HEK293 (cell line): ENCODE results near the gene PDE4D.

ENCODE experiments used
- CTCF ChIA-PET: fragments of 350-600 bp; formaldehyde crosslinking; extraction: SDS; loops from one replicate; lab custom pipeline; 2021; ENCODE audit warnings: antibody characterized with exemption; lab: Yijun Ruan, JAX
- POLR2A ChIA-PET: fragments of 300-600 bp; formaldehyde crosslinking; extraction: SDS; loops from one replicate; lab custom pipeline; 2020; ENCODE audit warnings: antibody characterized with exemption, inconsistent platforms; lab: Yijun Ruan, JAX
- H3K27ac ChIP-seq: fragments of 200-500 bp; sonication (Bioruptor generic); 2 replicates; pipeline ENCODE4 v1.5.1; 2014; ENCODE audit warnings: low read depth, low read length, control low read depth, inconsistent platforms; ENCODE audit errors: extremely low read depth
- H3K36me3 ChIP-seq, 2 experiments: fragments of 200-500 bp in 1 of 2; sonication (Bioruptor generic) in 1 of 2; 1 replicate in 1 of 2; 2 replicates in 1 of 2; pipeline ENCODE4 v1.5.1; 2014 to 2017; ENCODE audit warnings: inconsistent platforms in 2 of 2, low read length in 2 of 2; ENCODE audit not compliant: control insufficient read depth in 2 of 2, insufficient read depth in 1 of 2
- H3K4me1 ChIP-seq: fragments of 200-500 bp; sonication (Bioruptor generic); 2 replicates; pipeline ENCODE4 v1.5.1; 2014; ENCODE audit warnings: mild to moderate bottlenecking, low read length, inconsistent platforms; ENCODE audit not compliant: control insufficient read depth, insufficient read depth
- H3K4me3 ChIP-seq: 2 replicates; pipeline ENCODE4 v1.5.1; 2011; ENCODE audit warnings: low read depth, mild to moderate bottlenecking, control low read depth, low read length, moderate library complexity
- H3K9me3 ChIP-seq: fragments of 200-500 bp; sonication (Bioruptor generic); 2 replicates; pipeline ENCODE4 v1.5.1; 2014; ENCODE audit warnings: low read depth, low read length, inconsistent platforms; ENCODE audit not compliant: control insufficient read depth, insufficient read depth
- EGR2 ChIP-seq: fragments of 450-650 bp; formaldehyde crosslinking; IDR thresholded peaks from 2 replicates; pipeline ENCODE4 v1.5.1; 2016; ENCODE audit warnings: low read depth, missing biosample characterization, missing genetic modification characterization
- GFI1B ChIP-seq: fragments of 450-650 bp; formaldehyde crosslinking; IDR thresholded peaks from 2 replicates; pipeline ENCODE4 v1.5.1; 2016; ENCODE audit warnings: missing biosample characterization, missing genetic modification characterization
- GLI2 ChIP-seq: fragments of 450-650 bp; formaldehyde crosslinking; IDR thresholded peaks from 2 replicates; pipeline ENCODE4; 2017; ENCODE audit warnings: missing biosample characterization, missing genetic modification characterization, low read depth, borderline replicate concordance
- KLF7 ChIP-seq: fragments of 450-650 bp; formaldehyde crosslinking; IDR thresholded peaks from 2 replicates; pipeline ENCODE4 v1.5.1; 2016; ENCODE audit warnings: missing biosample characterization, missing genetic modification characterization, borderline replicate concordance
- KLF8 ChIP-seq: fragments of 450-650 bp; formaldehyde crosslinking; IDR thresholded peaks from 2 replicates; pipeline ENCODE4 v1.5.1; 2016; ENCODE audit warnings: missing biosample characterization, missing genetic modification characterization
- PRDM1 ChIP-seq: fragments of 450-650 bp; formaldehyde crosslinking; IDR thresholded peaks from 2 replicates; pipeline ENCODE4; 2016; ENCODE audit warnings: missing biosample characterization, missing genetic modification characterization
- PRDM10 ChIP-seq: fragments of 450-650 bp; formaldehyde crosslinking; IDR thresholded peaks from 2 replicates; pipeline ENCODE4 v1.5.1; 2016; ENCODE audit warnings: missing biosample characterization, missing genetic modification characterization
- PRDM6 ChIP-seq: fragments of 450-650 bp; formaldehyde crosslinking; IDR thresholded peaks from 2 replicates; pipeline ENCODE4 v1.5.1; 2017; ENCODE audit warnings: missing biosample characterization, missing genetic modification characterization
- ZNF10 ChIP-seq: fragments of 450-650 bp; formaldehyde crosslinking; IDR thresholded peaks from 2 replicates; pipeline ENCODE4 v1.5.1; 2017; ENCODE audit warnings: missing biosample characterization, missing genetic modification characterization
- ZNF148 ChIP-seq: fragments of 450-650 bp; formaldehyde crosslinking; IDR thresholded peaks from 2 replicates; pipeline ENCODE4 v1.5.0; 2017; ENCODE audit warnings: missing biosample characterization, missing genetic modification characterization, borderline replicate concordance
- ZNF174 ChIP-seq: fragments of 450-650 bp; formaldehyde crosslinking; IDR thresholded peaks from 2 replicates; pipeline ENCODE4 v1.5.0; 2017; ENCODE audit warnings: missing biosample characterization, mild to moderate bottlenecking, missing genetic modification characterization
- ZNF248 ChIP-seq: fragments of 450-650 bp; formaldehyde crosslinking; IDR thresholded peaks from 2 replicates; pipeline ENCODE4 v1.5.1; 2017; ENCODE audit warnings: missing biosample characterization, missing genetic modification characterization
- ZNF26 ChIP-seq: fragments of 450-650 bp; formaldehyde crosslinking; IDR thresholded peaks from 2 replicates; pipeline ENCODE4 v1.5.1; 2016; ENCODE audit warnings: missing biosample characterization, missing genetic modification characterization
- ZNF449 ChIP-seq: fragments of 450-650 bp; formaldehyde crosslinking; IDR thresholded peaks from 2 replicates; pipeline ENCODE4 v1.5.1; 2017; ENCODE audit warnings: missing biosample characterization, mild to moderate bottlenecking, missing genetic modification characterization, moderate library complexity
- ZNF473 ChIP-seq: fragments of 450-650 bp; formaldehyde crosslinking; IDR thresholded peaks from 2 replicates; pipeline ENCODE4 v1.5.1; 2017; ENCODE audit warnings: missing biosample characterization, missing genetic modification characterization
- ZNF510 ChIP-seq: fragments of 450-650 bp; formaldehyde crosslinking; IDR thresholded peaks from 2 replicates; pipeline ENCODE4 v1.5.1; 2018; ENCODE audit warnings: mild to moderate bottlenecking, missing genetic modification characterization, missing biosample characterization; ENCODE audit not compliant: insufficient replicate concordance
- ZNF513 ChIP-seq: fragments of 450-650 bp; IDR thresholded peaks from 2 replicates; pipeline ENCODE4 v1.5.1; 2018; ENCODE audit warnings: missing biosample characterization, missing genetic modification characterization
- ZNF530 ChIP-seq: fragments of 450-650 bp; formaldehyde crosslinking; IDR thresholded peaks from 2 replicates; pipeline ENCODE4 v1.5.1; 2016; ENCODE audit warnings: low read depth, missing biosample characterization, missing genetic modification characterization
- ZNF629 ChIP-seq: fragments of 450-650 bp; formaldehyde crosslinking; IDR thresholded peaks from 2 replicates; pipeline ENCODE4 v1.5.1; 2017; ENCODE audit warnings: missing biosample characterization, missing genetic modification characterization
- ZNF670 ChIP-seq: fragments of 450-650 bp; formaldehyde crosslinking; IDR thresholded peaks from 2 replicates; pipeline ENCODE4 v1.5.1; 2016; ENCODE audit warnings: missing biosample characterization, missing genetic modification characterization, low read depth
- ZNF785 ChIP-seq: fragments of 450-650 bp; formaldehyde crosslinking; IDR thresholded peaks from 2 replicates; pipeline ENCODE4 v1.5.1; 2016; ENCODE audit warnings: missing biosample characterization, missing genetic modification characterization

The PDE4D gene

GRCh38 chr5:59615272-59615671, 278.3 kb downstream of the PDE4D start:
- Histone ChIP-seq H3K9me3 (no peaks in the 10 kb centered on the region), H3K36me3 (no peaks in the 10 kb centered on the region), H3K27ac (no peak overlapping the region), H3K4me3 (no peak overlapping the region), H3K4me1 (peaks cover 3% of the 10 kb centered on the region; the same call in 1 of the 2 replicates)
- no peak for TF ChIP-seq ZNF10
- TF ChIP-seq ZNF248 (tag by site-specific recombination): no peak
- TF ChIP-seq PRDM1 (tag by site-specific recombination): no peak
- TF ChIP-seq PRDM6: no peak
- TF ChIP-seq ZNF530 (tag by site-specific recombination): no peak
- TF ChIP-seq KLF8 (tag by site-specific recombination): no peak
- no peak for TF ChIP-seq ZNF670 (tag by site-specific recombination)
- no peak for TF ChIP-seq ZNF473 (tag by site-specific recombination)
- TF ChIP-seq ZNF449 (tag by site-specific recombination): no peak
- TF ChIP-seq ZNF629 (tag by site-specific recombination): no peak
- ChIA-PET CTCF (interaction anchor here (0.7 to 0.8 kb wide), 2 partner anchors 75 to 87 kb away, joined by 3 to 4 read pairs; no protein-coding TSS in a partner anchor), POLR2A (no interaction called here)

GRCh38 chr5:59609501-59610265, 283.8 kb downstream of the PDE4D start:
- CTCF ChIA-PET: interaction anchor here (0.9 kb wide), 1 partner anchor 64 kb away, joined by 4 read pairs; no protein-coding TSS in a partner anchor
- POLR2A ChIA-PET: no interaction called here
- H3K27ac ChIP-seq: no peak overlapping the region
- no peak for TF ChIP-seq PRDM10
- no peak for TF ChIP-seq ZNF513 (tag by site-specific recombination)
- no peak for TF ChIP-seq GFI1B (tag by site-specific recombination)
- no peak for TF ChIP-seq ZNF510 (tag by site-specific recombination)
- no peak for TF ChIP-seq KLF7
- TF ChIP-seq GLI2 (tag by site-specific recombination): no peak
- no peak for TF ChIP-seq ZNF148 (tag by site-specific recombination)
- TF ChIP-seq ZNF174 (tag by site-specific recombination): no peak
- no peak for TF ChIP-seq EGR2 (tag by site-specific recombination)
- TF ChIP-seq ZNF785 (tag by site-specific recombination): no peak
- TF ChIP-seq ZNF26 (tag by site-specific recombination): no peak

More at GRCh38 chr5:59609501-59610265, 283.8 kb downstream of the PDE4D start:
- Histone ChIP-seq H3K36me3 (no peaks in the 10 kb centered on the region), H3K4me3 (no peak overlapping the region), H3K9me3 (no peaks in the 10 kb centered on the region), H3K4me1 (peaks cover 17% of the 10 kb centered on the region)
